ENCODE results near the gene PLEKHG7. TPM values are rescaled to one million over a fixed set of nuclear protein-coding genes. Genes with fewer than 3 reads are reported as not detected.
"Not testable (repeated sequence)": the region's sequence is repeated elsewhere in the genome, so short reads cannot be mapped to it uniquely, and the experiment has no call there.

The PLEKHG7 gene
- polyA plus RNA-seq, 1 donor (not counting 4 experiments of a cell fraction or from before 2014, with no cell fraction given): not detected

DNA sequence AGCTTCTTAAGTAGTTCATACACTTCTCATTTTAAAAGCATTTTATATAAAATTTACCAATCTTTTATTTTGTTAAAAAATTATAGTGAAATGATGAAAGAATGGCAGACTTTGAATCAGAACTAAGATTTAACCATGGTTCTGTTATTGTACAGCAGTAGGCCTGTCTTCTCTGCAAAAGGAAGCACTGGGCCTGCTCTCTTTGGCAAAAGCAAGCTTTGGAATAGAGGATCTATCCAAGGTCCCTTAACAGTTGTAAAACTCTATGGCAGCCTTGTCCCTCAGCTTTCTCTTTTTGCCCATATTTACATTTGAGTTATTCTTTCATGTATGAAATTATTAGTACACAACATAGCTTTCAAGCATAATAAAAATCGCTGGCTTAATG, 82.8 kb downstream of the PLEKHG7 start:
- no peaks in the 10 kb centered on the region for H3K9me1 ChIP-seq (ENCODE audit: control insufficient read depth, extremely low read depth, insufficient read depth, low read length)
- H3K9ac ChIP-seq (ENCODE audit: control insufficient read depth, extremely low read depth, insufficient read depth, low read length): no peak overlapping the region
- TF ChIP-seq, protein P1, sequence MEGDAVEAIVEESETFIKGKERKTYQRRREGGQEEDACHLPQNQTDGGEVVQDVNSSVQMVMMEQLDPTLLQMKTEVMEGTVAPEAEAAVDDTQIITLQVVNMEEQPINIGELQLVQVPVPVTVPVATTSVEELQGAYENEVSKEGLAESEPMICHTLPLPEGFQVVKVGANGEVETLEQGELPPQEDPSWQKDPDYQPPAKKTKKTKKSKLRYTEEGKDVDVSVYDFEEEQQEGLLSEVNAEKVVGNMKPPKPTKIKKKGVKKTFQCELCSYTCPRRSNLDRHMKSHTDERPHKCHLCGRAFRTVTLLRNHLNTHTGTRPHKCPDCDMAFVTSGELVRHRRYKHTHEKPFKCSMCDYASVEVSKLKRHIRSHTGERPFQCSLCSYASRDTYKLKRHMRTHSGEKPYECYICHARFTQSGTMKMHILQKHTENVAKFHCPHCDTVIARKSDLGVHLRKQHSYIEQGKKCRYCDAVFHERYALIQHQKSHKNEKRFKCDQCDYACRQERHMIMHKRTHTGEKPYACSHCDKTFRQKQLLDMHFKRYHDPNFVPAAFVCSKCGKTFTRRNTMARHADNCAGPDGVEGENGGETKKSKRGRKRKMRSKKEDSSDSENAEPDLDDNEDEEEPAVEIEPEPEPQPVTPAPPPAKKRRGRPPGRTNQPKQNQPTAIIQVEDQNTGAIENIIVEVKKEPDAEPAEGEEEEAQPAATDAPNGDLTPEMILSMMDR (optimal IDR thresholded peaks at IDR 0.05 in 1 of 3, IDR thresholded peaks at IDR 0.05 in 1 of 3, conservative IDR thresholded peaks at IDR 0.05 in 1 of 3; ENCODE audit: extremely low read depth in 1 of 3, insufficient read depth in 2 of 3, low read length in 3 of 3): no peak
- no peak for TF ChIP-seq EZH2 (IDR thresholded peaks at IDR 0.05; ENCODE audit: low read length)
- DNase-seq (ENCODE audit: low read depth, low spot score): no peak
- no peak overlapping the region for H3K27ac ChIP-seq (ENCODE audit: control insufficient read depth, insufficient read depth, low read length)
- no peaks in the 10 kb centered on the region for H3K79me2 ChIP-seq (ENCODE audit: control insufficient read depth, insufficient read depth, low read length)
- FAIRE-seq: no peak
- H3K4me1 ChIP-seq (ENCODE audit: control insufficient read depth, extremely low read depth, insufficient read depth, low read length): peaks cover 9% of the 10 kb centered on the region
- H3K4me2 ChIP-seq (ENCODE audit: control insufficient read depth, extremely low read depth, insufficient read depth, low read depth, low read length): no peak overlapping the region
- H3K36me3 ChIP-seq (ENCODE audit: control insufficient read depth in 2 of 2, extremely low read depth in 1 of 2, insufficient read depth in 2 of 2, low read length in 2 of 2): peaks cover 0 to 5% of the 10 kb centered on the region in 2 experiments
- no peaks in the 10 kb centered on the region for H3K27me3 ChIP-seq (ENCODE audit: control insufficient read depth, extremely low read depth, insufficient read depth, low read length)
- H4K20me1 ChIP-seq (ENCODE audit: control insufficient read depth, extremely low read depth, insufficient read depth, low read length): no peaks in the 10 kb centered on the region
- no peak overlapping the region for H3K4me3 ChIP-seq (ENCODE audit: control insufficient read depth in 2 of 3, extremely low read depth in 1 of 3, insufficient read depth in 2 of 3, low read depth in 1 of 3, low read length in 3 of 3)
- dilution Hi-C loops (cut with MboI; ENCODE audit: extremely low pct_ligation_motif_present, low sequenced_read_pairs): no loop called here
- no peaks in the 10 kb centered on the region for H3K9me3 ChIP-seq (ENCODE audit: control insufficient read depth, low read depth, low read length)
- no peak overlapping the region for H2AFZ ChIP-seq (ENCODE audit: control insufficient read depth, low read length)

DNA sequence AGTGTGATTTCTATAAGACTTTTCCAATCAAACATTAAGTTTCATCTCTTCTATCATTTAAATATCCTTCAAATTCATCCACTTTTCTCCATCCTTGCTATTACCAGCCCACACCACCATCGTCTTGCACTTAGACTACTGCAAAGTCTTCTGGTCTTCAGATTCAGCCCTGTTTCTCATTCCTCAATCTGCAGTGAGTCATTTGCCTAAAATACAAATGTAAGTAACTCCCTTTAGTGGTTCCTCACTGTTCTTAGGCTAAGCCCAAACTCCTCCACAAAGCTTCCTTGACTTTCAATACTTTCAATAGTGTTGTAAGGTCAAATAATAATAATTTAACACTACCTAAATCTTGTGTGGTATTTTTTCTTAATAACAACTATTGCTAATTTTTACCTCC, 83.3 kb downstream of the PLEKHG7 start:
- no peak for DNase-seq (ENCODE audit: low read depth, low spot score)
- FAIRE-seq: no peak
- TF ChIP-seq, protein P1 (optimal IDR thresholded peaks at IDR 0.05 in 1 of 3, IDR thresholded peaks at IDR 0.05 in 1 of 3, conservative IDR thresholded peaks at IDR 0.05 in 1 of 3; ENCODE audit: extremely low read depth in 1 of 3, insufficient read depth in 2 of 3, low read length in 3 of 3): no peak
- TF ChIP-seq EZH2 (IDR thresholded peaks at IDR 0.05; ENCODE audit: low read length): no peak
- dilution Hi-C loops (cut with MboI; ENCODE audit: extremely low pct_ligation_motif_present, low sequenced_read_pairs): no loop called here
- H3K9ac ChIP-seq (ENCODE audit: control insufficient read depth, extremely low read depth, insufficient read depth, low read length): no peak overlapping the region
- H4K20me1 ChIP-seq (ENCODE audit: control insufficient read depth, extremely low read depth, insufficient read depth, low read length): no peaks in the 10 kb centered on the region
- H3K4me1 ChIP-seq (ENCODE audit: control insufficient read depth, extremely low read depth, insufficient read depth, low read length): peaks cover 9% of the 10 kb centered on the region
- H3K79me2 ChIP-seq (ENCODE audit: control insufficient read depth, insufficient read depth, low read length): no peaks in the 10 kb centered on the region
- H3K27ac ChIP-seq (ENCODE audit: control insufficient read depth, insufficient read depth, low read length): no peak overlapping the region
- no peaks in the 10 kb centered on the region for H3K9me1 ChIP-seq (ENCODE audit: control insufficient read depth, extremely low read depth, insufficient read depth, low read length)
- no peaks in the 10 kb centered on the region for H3K9me3 ChIP-seq (ENCODE audit: control insufficient read depth, low read depth, low read length)
- H2AFZ ChIP-seq (ENCODE audit: control insufficient read depth, low read length): no peak overlapping the region
- no peak overlapping the region for H3K4me2 ChIP-seq (ENCODE audit: control insufficient read depth, extremely low read depth, insufficient read depth, low read depth, low read length)
- no peaks in the 10 kb centered on the region for H3K27me3 ChIP-seq (ENCODE audit: control insufficient read depth, extremely low read depth, insufficient read depth, low read length)
- no peak overlapping the region for H3K4me3 ChIP-seq (ENCODE audit: control insufficient read depth in 2 of 3, extremely low read depth in 1 of 3, insufficient read depth in 2 of 3, low read depth in 1 of 3, low read length in 3 of 3)
- peaks cover 0 to 5% of the 10 kb centered on the region in 2 experiments for H3K36me3 ChIP-seq (ENCODE audit: control insufficient read depth in 2 of 2, extremely low read depth in 1 of 2, insufficient read depth in 2 of 2, low read length in 2 of 2)

DNA sequence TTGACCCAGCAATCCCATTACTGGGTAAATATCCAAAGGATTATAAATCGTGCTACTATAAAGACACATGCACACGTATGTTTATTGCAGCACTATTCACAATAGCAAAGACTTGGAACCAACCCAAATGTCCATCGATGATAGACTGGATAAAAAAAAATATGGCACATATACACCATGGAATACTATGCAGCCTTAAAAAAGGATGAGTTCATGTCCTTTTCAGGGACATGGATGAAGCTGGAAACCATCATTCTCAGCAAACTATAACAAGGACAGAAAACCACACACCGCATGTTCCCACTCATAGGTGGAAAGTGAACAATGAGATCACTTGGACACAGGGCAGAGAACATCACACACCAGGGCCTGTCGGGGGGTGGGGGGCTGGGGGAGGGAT, 91.6 kb downstream of the PLEKHG7 start:
- H3K9me1 ChIP-seq (ENCODE audit: control insufficient read depth, extremely low read depth, insufficient read depth, low read length); H3K9me3 ChIP-seq (ENCODE audit: control insufficient read depth, low read depth, low read length); H3K4me2 ChIP-seq (ENCODE audit: control insufficient read depth, extremely low read depth, insufficient read depth, low read depth, low read length); DNase-seq (ENCODE audit: low read depth, low spot score); H4K20me1 ChIP-seq (ENCODE audit: control insufficient read depth, extremely low read depth, insufficient read depth, low read length); H3K27ac ChIP-seq (ENCODE audit: control insufficient read depth, insufficient read depth, low read length); FAIRE-seq; H3K9ac ChIP-seq (ENCODE audit: control insufficient read depth, extremely low read depth, insufficient read depth, low read length); H3K36me3 ChIP-seq (ENCODE audit: control insufficient read depth in 2 of 2, extremely low read depth in 1 of 2, insufficient read depth in 2 of 2, low read length in 2 of 2); H3K27me3 ChIP-seq (ENCODE audit: control insufficient read depth, extremely low read depth, insufficient read depth, low read length); H3K79me2 ChIP-seq (ENCODE audit: control insufficient read depth, insufficient read depth, low read length); H3K4me3 ChIP-seq (ENCODE audit: control insufficient read depth in 2 of 3, extremely low read depth in 1 of 3, insufficient read depth in 2 of 3, low read depth in 1 of 3, low read length in 3 of 3); H2AFZ ChIP-seq (ENCODE audit: control insufficient read depth, low read length); H3K4me1 ChIP-seq (ENCODE audit: control insufficient read depth, extremely low read depth, insufficient read depth, low read length); dilution Hi-C loops (cut with MboI; ENCODE audit: extremely low pct_ligation_motif_present, low sequenced_read_pairs): not testable (repeated sequence)
